ENCODE results near the gene RAD18. TPM values are rescaled to one million over a fixed set of nuclear protein-coding genes. Genes with fewer than 3 reads are reported as not detected.

Gene RAD18
- total RNA-seq, 2 donors from 2014 or later = 3.0 to 7.2 TPM

DNA sequence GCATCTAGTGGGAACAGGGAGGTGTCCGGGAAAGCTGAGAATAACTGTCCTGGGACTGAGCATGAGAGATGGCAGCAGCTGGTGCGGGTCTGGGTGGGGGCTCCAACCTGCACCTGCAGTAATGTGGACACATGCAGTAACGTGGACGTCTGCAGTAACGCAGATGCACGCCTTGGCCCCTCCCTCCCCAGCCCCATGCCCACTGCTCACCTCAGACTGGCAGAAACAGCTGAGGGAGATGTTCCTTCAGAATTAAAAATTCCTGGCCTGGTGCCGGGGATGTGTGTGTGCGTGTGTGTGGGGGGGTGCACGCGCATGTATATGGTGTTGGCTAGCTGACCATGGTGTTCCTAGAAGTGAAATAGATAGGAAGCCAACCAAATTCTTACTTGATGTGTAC, 107.2 kb downstream of the RAD18 start:
- Histone ChIP-seq H3K27me3 (replicated peaks; ENCODE audit: insufficient read depth) (no peaks in the 10 kb centered on the region), H3K4me3 (no peak overlapping the region), H3K27ac (no peak overlapping the region), H3K36me3 (no peaks in the 10 kb centered on the region), H3K4me1 (ENCODE audit: control insufficient read depth in 1 of 2, low read depth in 2 of 2) (peaks cover 0 to 16% of the 10 kb centered on the region in 2 donors), H3K9me3 (no peaks in the 10 kb centered on the region)
- DNase-seq (ENCODE audit: low spot score) = no peak
- TF ChIP-seq, protein P1, sequence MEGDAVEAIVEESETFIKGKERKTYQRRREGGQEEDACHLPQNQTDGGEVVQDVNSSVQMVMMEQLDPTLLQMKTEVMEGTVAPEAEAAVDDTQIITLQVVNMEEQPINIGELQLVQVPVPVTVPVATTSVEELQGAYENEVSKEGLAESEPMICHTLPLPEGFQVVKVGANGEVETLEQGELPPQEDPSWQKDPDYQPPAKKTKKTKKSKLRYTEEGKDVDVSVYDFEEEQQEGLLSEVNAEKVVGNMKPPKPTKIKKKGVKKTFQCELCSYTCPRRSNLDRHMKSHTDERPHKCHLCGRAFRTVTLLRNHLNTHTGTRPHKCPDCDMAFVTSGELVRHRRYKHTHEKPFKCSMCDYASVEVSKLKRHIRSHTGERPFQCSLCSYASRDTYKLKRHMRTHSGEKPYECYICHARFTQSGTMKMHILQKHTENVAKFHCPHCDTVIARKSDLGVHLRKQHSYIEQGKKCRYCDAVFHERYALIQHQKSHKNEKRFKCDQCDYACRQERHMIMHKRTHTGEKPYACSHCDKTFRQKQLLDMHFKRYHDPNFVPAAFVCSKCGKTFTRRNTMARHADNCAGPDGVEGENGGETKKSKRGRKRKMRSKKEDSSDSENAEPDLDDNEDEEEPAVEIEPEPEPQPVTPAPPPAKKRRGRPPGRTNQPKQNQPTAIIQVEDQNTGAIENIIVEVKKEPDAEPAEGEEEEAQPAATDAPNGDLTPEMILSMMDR (IDR thresholded peaks at IDR 0.05) = no peak
- ATAC-seq (ENCODE audit: insufficient number of reproducible peaks, low FRiP score, low read depth) = no peak

DNA sequence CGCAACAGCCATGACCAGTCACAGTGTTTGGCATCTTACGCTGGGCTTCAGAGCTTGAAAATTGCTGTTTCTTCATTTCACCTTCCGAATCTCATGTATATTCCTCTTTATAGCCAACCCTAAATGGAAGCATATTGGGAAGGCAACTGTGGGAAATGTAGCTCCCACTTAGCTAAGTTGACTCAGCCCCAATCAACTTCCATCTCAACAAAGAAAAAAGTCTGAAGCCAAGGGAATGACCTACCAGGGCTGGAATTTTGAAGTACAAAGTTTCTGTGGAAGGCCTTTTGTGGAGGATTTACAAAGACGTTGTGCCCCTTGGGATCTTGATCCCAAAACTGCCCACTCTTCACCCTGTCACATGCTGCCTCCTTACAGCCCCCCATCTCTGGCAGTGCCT, 108.6 kb downstream of the RAD18 start:
- ATAC-seq (ENCODE audit: insufficient number of reproducible peaks, low FRiP score, low read depth) = no peak
- no peak overlapping the region for H3K4me3 ChIP-seq
- DNase-seq (ENCODE audit: low spot score) = no peak
- no peaks in the 10 kb centered on the region for H3K9me3 ChIP-seq
- H3K27ac ChIP-seq = no peak overlapping the region
- H3K36me3 ChIP-seq = no peaks in the 10 kb centered on the region
- TF ChIP-seq, protein P1 (IDR thresholded peaks at IDR 0.05) = no peak
- H3K27me3 ChIP-seq (replicated peaks; ENCODE audit: insufficient read depth) = no peaks in the 10 kb centered on the region
- H3K4me1 ChIP-seq (ENCODE audit: control insufficient read depth in 1 of 2, low read depth in 2 of 2) = peaks cover 0 to 16% of the 10 kb centered on the region in 2 donors

DNA sequence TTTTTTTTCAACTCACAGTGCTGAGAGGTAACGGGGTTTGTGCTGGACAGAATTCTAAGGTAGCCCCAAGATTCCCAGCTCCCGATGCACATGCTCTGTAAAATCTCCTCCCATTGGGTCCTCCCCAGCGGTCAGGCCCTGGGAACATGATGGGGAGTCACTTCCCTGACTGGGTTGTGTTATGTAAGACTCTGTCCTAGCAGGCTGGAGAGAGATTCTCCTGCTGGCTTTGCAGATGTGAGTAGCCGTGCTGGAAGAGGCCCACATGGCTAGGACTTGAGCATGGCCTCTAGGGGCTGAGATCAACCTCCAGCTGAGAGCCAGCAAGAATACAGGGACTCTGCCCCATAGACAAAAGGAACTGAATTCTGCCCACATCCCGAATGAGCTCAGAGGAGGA, 110.2 kb downstream of the RAD18 start:
- Histone ChIP-seq H3K9me3 (no peaks in the 10 kb centered on the region), H3K36me3 (no peaks in the 10 kb centered on the region), H3K27ac (no peak overlapping the region), H3K4me3 (no peak overlapping the region), H3K4me1 (ENCODE audit: control insufficient read depth in 1 of 2, low read depth in 2 of 2) (peaks cover 0 to 16% of the 10 kb centered on the region in 2 donors), H3K27me3 (replicated peaks; ENCODE audit: insufficient read depth) (no peaks in the 10 kb centered on the region)
- ATAC-seq (ENCODE audit: insufficient number of reproducible peaks, low FRiP score, low read depth) = no peak
- TF ChIP-seq, protein P1 (IDR thresholded peaks at IDR 0.05) = no peak
- DNase-seq (ENCODE audit: low spot score) = no peak

DNA sequence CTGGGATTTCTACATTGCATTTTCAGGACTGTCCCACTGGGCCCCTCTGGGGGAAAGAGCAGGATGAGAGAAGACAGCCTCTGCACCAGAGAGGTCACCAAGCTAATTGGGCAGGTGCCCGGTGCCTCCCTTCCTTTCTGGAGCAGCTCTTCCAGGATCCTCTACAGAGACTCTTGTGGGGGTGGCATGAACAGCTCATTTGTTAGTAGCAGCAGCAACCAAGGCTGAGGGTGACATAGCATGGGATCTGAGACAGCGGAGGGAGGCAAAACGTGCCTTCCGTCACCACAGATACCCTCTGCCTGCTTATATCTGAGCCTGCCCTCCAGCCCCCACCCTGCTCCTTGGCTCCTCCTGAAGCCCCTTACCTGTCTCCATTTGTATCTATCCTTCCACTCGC, 110.8 kb downstream of the RAD18 start:
- no peaks in the 10 kb centered on the region for H3K27me3 ChIP-seq (replicated peaks; ENCODE audit: insufficient read depth)
- no peak overlapping the region for H3K27ac ChIP-seq
- no peaks in the 10 kb centered on the region for H3K36me3 ChIP-seq
- H3K9me3 ChIP-seq = no peaks in the 10 kb centered on the region
- DNase-seq (ENCODE audit: low spot score) (no peak), ATAC-seq (ENCODE audit: insufficient number of reproducible peaks, low FRiP score, low read depth) (no peak)
- peaks cover 0 to 16% of the 10 kb centered on the region in 2 donors for H3K4me1 ChIP-seq (ENCODE audit: control insufficient read depth in 1 of 2, low read depth in 2 of 2)
- no peak overlapping the region for H3K4me3 ChIP-seq
- TF ChIP-seq, protein P1 (IDR thresholded peaks at IDR 0.05) = no peak

DNA sequence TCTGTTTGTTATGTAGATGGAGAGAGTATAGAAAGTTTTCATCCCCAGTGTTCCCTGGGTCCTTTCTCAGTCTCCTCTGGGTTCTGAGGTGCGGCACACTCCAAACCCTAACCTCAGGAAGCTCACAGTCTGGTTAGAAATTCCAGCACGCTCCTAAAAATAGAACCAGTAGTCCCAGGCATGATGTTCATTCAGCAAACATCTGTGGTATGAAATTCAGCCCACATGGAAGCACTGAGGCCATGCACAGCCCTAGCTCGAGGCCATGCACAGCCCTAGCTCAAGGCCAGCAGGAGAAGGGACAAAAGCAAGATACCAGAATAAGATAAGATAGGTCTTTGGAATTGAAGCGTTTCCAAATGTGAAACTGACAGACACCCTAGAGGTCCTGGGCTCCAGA, 111.6 kb downstream of the RAD18 start:
- no peaks in the 10 kb centered on the region for H3K9me3 ChIP-seq
- no peak for ATAC-seq (ENCODE audit: insufficient number of reproducible peaks, low FRiP score, low read depth)
- TF ChIP-seq, protein P1 (IDR thresholded peaks at IDR 0.05) = no peak
- H3K27ac ChIP-seq = no peak overlapping the region
- H3K36me3 ChIP-seq = no peaks in the 10 kb centered on the region
- no peaks in the 10 kb centered on the region for H3K27me3 ChIP-seq (replicated peaks; ENCODE audit: insufficient read depth)
- H3K4me1 ChIP-seq (ENCODE audit: control insufficient read depth in 1 of 2, low read depth in 2 of 2) = peaks cover 0 to 16% of the 10 kb centered on the region in 2 donors
- no peak for DNase-seq (ENCODE audit: low spot score)
- no peak overlapping the region for H3K4me3 ChIP-seq
